HK-2 (cell line): Measurements from ENCODE around the gene MSH4.
"Not testable (repeated sequence)": the region's sequence is repeated elsewhere in the genome, so short reads cannot be mapped to it uniquely, and the experiment has no call there.

Experiments
- DNase-seq: peaks from one replicate; pipeline ENCODE4 v3.0.0-alpha.2; 2018; ENCODE audit not compliant: unreplicated experiment

The MSH4 gene

DNA sequence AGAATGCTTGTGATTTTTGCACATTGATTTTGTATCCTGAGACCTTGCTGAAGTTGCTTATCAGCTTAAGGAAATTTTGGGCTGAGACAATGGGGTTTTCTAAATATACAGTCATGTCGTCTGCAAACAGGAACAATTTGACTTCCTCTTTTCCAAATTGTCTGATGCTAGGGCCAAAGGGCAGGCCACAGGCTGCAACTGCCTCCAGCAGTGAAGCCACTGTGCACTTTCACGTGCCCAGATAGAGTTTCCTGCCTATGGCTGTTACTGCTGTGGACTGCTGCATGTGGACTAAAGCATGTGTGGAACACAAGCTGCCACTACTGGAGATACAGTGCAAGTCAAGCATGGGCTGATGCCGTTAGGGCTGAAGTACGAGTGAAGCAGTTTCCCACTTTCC is 146.4 kb downstream of the MSH4 start:
- DNase-seq: not testable (repeated sequence)

GRCh38 chr1:75950176-75950575 is 153.5 kb downstream of the MSH4 start:
- DNase-seq: no peak

DNA sequence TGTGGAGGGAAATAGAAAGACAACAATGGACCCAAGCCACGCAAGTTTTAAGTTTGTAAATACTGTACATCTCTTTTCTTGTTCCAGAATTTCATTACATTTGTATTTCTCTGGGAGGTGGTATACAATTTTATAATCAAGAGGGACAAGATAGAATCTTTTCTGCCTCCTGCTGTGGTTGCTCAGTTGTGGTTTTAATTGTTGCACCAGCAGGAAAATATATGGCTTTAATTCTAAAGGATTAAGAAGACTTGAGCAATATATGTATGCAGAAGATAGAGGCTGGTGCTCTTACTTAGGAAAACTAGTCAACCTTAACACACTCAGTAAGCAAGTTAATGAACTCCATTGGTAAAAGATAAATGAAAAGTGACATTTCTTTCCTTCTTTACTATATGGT is 155.3 kb downstream of the MSH4 start:
- no peak for DNase-seq

- DNase-seq: peak; percentile 55
These were observed 156.8 kb downstream of the MSH4 start for GRCh38 chr1:75953461-75953860.

GRCh38 chr1:75954586-75954985 is 157.9 kb downstream of the MSH4 start:
- DNase-seq: no peak
